SU-DHL-6 (cell line): ENCODE results near the gene ASIP.

Experiments used
- CTCF ChIP-seq: fragments of 200-600 bp; sonication (generic); IDR thresholded peaks from one replicate; pipeline ENCODE4 v1.5.1; 2017; ENCODE audit warnings: antibody characterized with exemption, mild to moderate bottlenecking, low read length, moderate library complexity; ENCODE audit not compliant: insufficient read depth, poor library complexity, severe bottlenecking
- EZH2phosphoT487 ChIP-seq: fragments of 200-600 bp; sonication (generic), shearing (Covaris generic); conservative IDR thresholded peaks from 2 replicates; pipeline ENCODE4 v1.6.1; 2018; ENCODE audit warnings: mild to moderate bottlenecking, antibody characterized with exemption, low read length, moderate library complexity, mixed read lengths

DNA sequence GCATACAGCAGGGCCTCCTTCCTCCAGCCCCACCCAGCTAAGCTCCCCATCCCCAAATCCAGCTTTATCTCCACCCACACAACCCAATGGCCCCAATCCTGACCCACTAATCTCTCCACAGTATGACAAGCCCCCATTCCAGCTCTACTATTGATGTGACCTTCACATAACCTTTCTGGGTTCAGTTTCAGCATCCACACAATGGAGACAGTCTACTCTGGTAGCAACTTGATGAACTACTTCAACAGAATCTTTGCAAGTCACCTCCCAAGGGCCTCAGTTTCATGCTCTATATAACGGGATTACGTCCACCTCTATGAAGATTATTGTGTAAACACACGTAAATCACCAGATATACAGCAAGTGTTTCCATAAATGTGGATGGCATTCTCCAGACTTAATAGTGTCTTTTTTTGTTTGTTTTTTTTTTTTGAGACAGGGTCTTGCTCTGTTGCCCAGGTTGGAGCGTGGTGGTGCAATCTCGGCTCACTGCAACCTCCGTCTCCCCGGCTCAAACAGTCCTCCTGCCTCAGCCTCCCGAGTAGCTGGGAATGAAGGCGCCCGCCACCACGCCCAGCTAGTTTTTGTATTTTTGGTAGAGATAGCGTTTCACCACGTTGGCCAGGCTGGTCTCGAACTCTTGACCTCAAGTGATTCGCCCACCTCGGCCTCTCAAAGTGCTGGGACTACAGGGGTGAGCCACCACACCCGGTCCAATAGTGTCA is 60.5 kb downstream of the ASIP start:
- TF ChIP-seq CTCF, result no peak
- no peak for TF ChIP-seq EZH2phosphoT487
